K562 (cell line): ENCODE results near the gene SDHC. TPM values are rescaled to one million over a fixed set of nuclear protein-coding genes. Genes with fewer than 3 reads are reported as not detected.

Experiments used
- ATF7 ChIP-seq: fragments of 450-650 bp; IDR thresholded peaks from 2 replicates; pipeline ENCODE4 v1.7.1; 2014; ENCODE audit warnings: mild to moderate bottlenecking, moderate library complexity
- CBX1 ChIP-seq: sonication (generic); IDR thresholded peaks from 2 replicates; pipeline ENCODE4 v1.6.1; 2016; ENCODE audit warnings: antibody characterized with exemption, low read depth, mild to moderate bottlenecking
- FOXK2 ChIP-seq, 2 experiments: fragments of 450-650 bp; IDR thresholded peaks in 1 of 2; conservative IDR thresholded peaks in 1 of 2; 2 replicates each; pipeline ENCODE4 v1.6.1; 2016; ENCODE audit warnings: low read depth in 2 of 2, mild to moderate bottlenecking in 1 of 2
- JUN ChIP-seq, 2 experiments: sonication (generic) in 1 of 2; formaldehyde crosslinking in 1 of 2; IDR thresholded peaks; 2 replicates each; pipeline versions ENCODE4 v1.6.1 to v1.8.0; 2012 to 2022; ENCODE audit warnings: borderline replicate concordance in 2 of 2, mild to moderate bottlenecking in 2 of 2, improper control_type of control experiment in 1 of 2, low read depth in 1 of 2, low read length in 1 of 2, missing genetic modification reagents in 1 of 2
- MTA1 ChIP-seq: fragments of 450-650 bp; IDR thresholded peaks from 2 replicates; pipeline ENCODE4 v1.6.1; 2017; ENCODE audit warnings: borderline replicate concordance
- PHF8 ChIP-seq: fragments of 200-600 bp; sonication (generic); IDR thresholded peaks from 2 replicates; pipeline ENCODE4 v1.6.1; 2012; ENCODE audit warnings: mixed run types, mild to moderate bottlenecking, inconsistent platforms, low read length, moderate library complexity, borderline replicate concordance
- SNIP1 ChIP-seq: fragments of 450-650 bp; IDR thresholded peaks from 2 replicates; pipeline ENCODE4 v1.7.1; 2017; ENCODE audit warnings: low read depth, mild to moderate bottlenecking
- SREBF1 ChIP-seq: fragments of 150-350 bp; IDR thresholded peaks from 2 replicates; pipeline ENCODE4 v1.6.1; 2014; ENCODE audit warnings: antibody characterized with exemption, low read depth, low read length, borderline replicate concordance
- ZBTB11 ChIP-seq, 3 experiments: fragments of 200-800 bp in 1 of 3; fragments of 250-450 bp in 1 of 3; fragments of 450-650 bp in 1 of 3; sonication (Bioruptor Pico) in 1 of 3; sonication (Bioruptor generic) in 1 of 3; formaldehyde crosslinking in 1 of 3; IDR thresholded peaks; 2 replicates each; pipeline versions ENCODE4 v1.6.1 to v1.8.0; 2016 to 2022; ENCODE audit warnings: mild to moderate bottlenecking in 2 of 3, missing genetic modification characterization in 2 of 3, missing compliant biosample characterization in 1 of 3, moderate library complexity in 1 of 3
- ZNF395 ChIP-seq: fragments of 200-800 bp; sonication (Bioruptor generic); IDR thresholded peaks from 2 replicates; pipeline ENCODE4 v1.6.1; 2017; ENCODE audit warnings: missing genetic modification characterization, missing compliant biosample characterization
- ZNF609 ChIP-seq: sonication (generic); formaldehyde crosslinking; IDR thresholded peaks from 2 replicates; pipeline ENCODE4 v1.8.1; 2023; ENCODE audit warnings: missing genetic modification reagents, mild to moderate bottlenecking, borderline replicate concordance
- polyA plus RNA-seq, 8 experiments: library from polyadenylated mRNA; depleted of rRNA in 4 of 8; stranded (reverse) in 5 of 8; unstranded in 3 of 8; fragments of >200 nt; fragmentation: Nextera tagmentation in 2 of 8; fragmentation: Illumina TruSeq in 1 of 8; extraction: Ambion mirVana in 2 of 8; extraction: Trizol in 1 of 8; gene quantifications; 2 replicates each; pipeline versions ENCODE4 v1.2.1 to v1.2.3, GENCODE V29; 2011 to 2014; ENCODE audit warnings: inconsistent platforms in 1 of 8, missing spikeins in 1 of 8
- total RNA-seq, 7 experiments: library from RNA; depleted of rRNA in 6 of 7; stranded (reverse); fragments of >200 nt in 6 of 7; fragmentation: Illumina TruSeq in 2 of 7; extraction: Trizol in 2 of 7; gene quantifications; 2 replicates each; pipeline versions ENCODE4 v1.2.1 to v1.2.3, GENCODE V29; 2011 to 2021; ENCODE audit warnings: low replicate concordance in 1 of 7
- TF ChIP-seq, protein P1 (sequence below), 2 experiments: IDR thresholded peaks; 2 replicates each; pipeline ENCODE4 v1.6.1; 2011; ENCODE audit warnings: borderline replicate concordance in 1 of 2, control low read depth in 1 of 2, low read depth in 1 of 2, low read length in 1 of 2, mild to moderate bottlenecking in 1 of 2, mixed read lengths in 1 of 2, moderate library complexity in 1 of 2; ENCODE audit not compliant: insufficient read depth in 1 of 2, insufficient read length in 1 of 2, poor library complexity in 1 of 2, severe bottlenecking in 1 of 2; ENCODE audit errors: extremely low read depth in 1 of 2

The SDHC gene
- total and polyA plus RNA-seq, 9 of the 15 experiments (the other 6 are each of a cell fraction or from before 2014, with no cell fraction given), result 7.7 to 309 (median 174) TPM

DNA sequence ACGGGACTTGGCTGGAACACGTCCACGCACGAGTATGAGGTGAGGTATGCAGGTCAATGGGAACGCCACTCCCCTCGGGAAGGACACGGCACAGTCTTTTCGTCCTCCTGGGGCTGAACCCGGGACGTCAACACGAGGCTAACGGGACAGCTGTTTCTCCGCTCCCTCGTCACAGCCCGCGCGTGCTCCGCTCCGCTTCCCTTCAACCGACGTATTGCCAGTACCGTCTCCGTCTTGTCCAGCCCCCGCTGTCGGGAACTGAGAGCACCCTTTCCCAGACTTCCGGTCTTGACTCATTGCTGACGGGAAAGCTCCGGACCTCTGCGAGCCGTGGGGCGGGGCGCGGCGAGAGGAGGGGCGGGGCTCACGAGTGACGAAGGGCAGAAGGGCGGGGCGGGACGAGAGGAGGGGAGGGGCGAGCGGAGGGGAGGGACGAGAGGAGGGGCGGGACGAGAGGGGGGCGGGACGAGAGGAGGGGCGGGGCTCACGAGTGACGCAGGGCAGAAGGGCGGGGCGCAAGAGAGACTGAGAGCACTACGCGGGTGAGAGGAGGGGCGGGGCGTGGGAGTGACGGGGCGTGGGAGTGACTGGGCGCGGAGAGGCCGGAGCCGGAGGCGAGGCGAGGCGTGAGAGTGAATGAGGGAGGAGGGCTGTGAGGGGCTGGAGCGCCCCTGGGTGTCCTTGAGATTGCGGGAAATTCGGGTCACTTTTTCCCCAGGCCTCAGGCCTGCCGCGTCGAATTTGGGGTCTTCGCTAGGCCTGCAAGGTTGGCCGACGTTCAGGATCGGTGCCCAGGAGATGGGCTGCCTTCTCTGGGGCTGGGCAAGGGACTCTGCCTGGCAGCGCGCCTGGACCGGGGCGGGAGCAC is 75.7 kb downstream of the SDHC start (continued):
- TF ChIP-seq ZNF609 (CRISPR knock-in tag), result no peak; the same call in 1 of the 2 replicates
- TF ChIP-seq FOXK2 (conservative IDR thresholded peaks at IDR 0.05 in 1 of 2, IDR thresholded peaks at IDR 0.05 in 1 of 2; ENCODE audit: low read depth in 2 of 2), result peak; percentile 50 to 84; a peak in 3 of 4 replicates
- peak in 1 of 3 experiments; percentile 89; a peak in 2 of 6 replicates for TF ChIP-seq ZBTB11 (CRISPR knock-in tag; IDR thresholded peaks at IDR 0.05)
- TF ChIP-seq SREBF1, result no peak
- TF ChIP-seq JUN (IDR thresholded peaks at IDR 0.05; ENCODE audit: borderline replicate concordance, low read depth, low read length), result peak; percentile 78; the same call in 1 of the 2 replicates
- no peak for TF ChIP-seq JUN (CRISPR knock-in tag; IDR thresholded peaks at IDR 0.05; ENCODE audit: borderline replicate concordance)
- TF ChIP-seq CBX1, result peak; percentile 49; the same call in 1 of the 2 replicates
- TF ChIP-seq, protein P1, sequence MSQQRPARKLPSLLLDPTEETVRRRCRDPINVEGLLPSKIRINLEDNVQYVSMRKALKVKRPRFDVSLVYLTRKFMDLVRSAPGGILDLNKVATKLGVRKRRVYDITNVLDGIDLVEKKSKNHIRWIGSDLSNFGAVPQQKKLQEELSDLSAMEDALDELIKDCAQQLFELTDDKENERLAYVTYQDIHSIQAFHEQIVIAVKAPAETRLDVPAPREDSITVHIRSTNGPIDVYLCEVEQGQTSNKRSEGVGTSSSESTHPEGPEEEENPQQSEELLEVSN (IDR thresholded peaks at IDR 0.05; ENCODE audit: borderline replicate concordance in 1 of 2, extremely low read depth in 1 of 2, insufficient read depth in 1 of 2, insufficient read length in 1 of 2, low read depth in 1 of 2, low read length in 1 of 2, poor library complexity in 1 of 2, severe bottlenecking in 1 of 2), result peak; percentile 91 to 93
- no peak for TF ChIP-seq SNIP1
- TF ChIP-seq ZNF395, result peak; percentile 49; the same call in 1 of the 2 replicates
- TF ChIP-seq PHF8, result peak; percentile 99
- peak; percentile 57; the same call in 1 of the 2 replicates for TF ChIP-seq MTA1
- peak; percentile 82 for TF ChIP-seq ATF7
